Esophagus mucosa (tissue), 1 donor: ENCODE results near the gene QRICH1. TPM values are rescaled to one million over a fixed set of nuclear protein-coding genes. Genes with fewer than 3 reads are reported as not detected.

Experiments
- ATAC-seq: fragments of 200-7000 bp; cut with Tn5 transposase; one replicate; pipeline ENCODE4 v1.9.1; 2020
- total RNA-seq: library from RNA; stranded (reverse); gene quantifications from one replicate; pipeline ENCODE4 v1.2.4, GENCODE V29; 2023
- donor health status: DM: yes; HTN: yes; CAD: no.

Gene QRICH1
- total RNA-seq: 62.4 TPM

DNA sequence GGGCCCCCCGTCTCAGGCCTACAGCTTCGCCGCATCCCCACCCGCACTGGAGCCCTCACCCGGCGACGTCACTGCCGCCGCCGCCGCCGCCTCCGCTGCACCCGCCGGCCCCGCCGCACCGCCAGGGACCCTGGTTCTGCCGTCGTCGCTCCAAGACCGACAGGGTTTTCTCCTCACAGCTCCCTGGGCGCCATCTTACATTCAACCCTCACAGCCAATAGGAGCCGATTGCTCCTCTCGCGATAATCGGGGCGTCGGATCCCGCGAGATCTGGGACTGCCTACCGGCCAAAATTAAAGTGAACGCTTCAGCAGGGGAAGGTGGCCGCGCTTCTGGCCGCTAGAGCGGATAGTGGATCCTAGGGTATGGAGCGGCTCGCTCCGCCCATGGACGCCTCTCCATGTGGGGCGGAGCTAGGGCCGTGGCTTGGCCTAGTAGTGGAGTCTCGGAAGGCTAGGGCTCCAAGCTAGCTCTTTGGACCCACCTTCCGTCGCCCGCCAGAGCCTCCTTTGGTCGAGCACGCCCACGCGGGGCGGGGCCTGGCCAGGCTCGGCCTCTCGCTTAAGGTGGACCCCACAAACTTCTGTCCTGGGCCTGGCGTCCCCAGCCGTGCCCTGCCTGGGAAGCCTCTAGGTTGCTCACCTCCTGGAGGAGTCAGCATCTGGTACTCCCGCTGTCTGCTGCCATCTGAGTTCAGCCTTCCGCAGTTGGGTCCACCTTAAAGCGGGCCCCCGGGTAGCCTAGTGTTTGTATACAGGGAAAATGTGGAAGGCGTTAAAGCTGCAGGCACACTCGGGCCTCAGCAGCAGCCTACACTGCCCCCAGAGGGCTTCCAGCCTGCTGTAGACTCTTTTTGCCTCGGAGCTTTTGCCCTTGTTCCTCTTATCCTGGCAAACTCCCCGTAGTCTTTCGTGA lies at the start of gene QRICH1:
TSS of gene QRICH1 (minus strand) at position 219 of the 915 bp plus-strand sequence. CDS start 17,054 bp downstream, outside the sequence.
- peak; percentile 92 for ATAC-seq

GRCh38 chr3:49140080-49140479 lies 46.2 kb upstream of the QRICH1 start:
- ATAC-seq: no peak

DNA sequence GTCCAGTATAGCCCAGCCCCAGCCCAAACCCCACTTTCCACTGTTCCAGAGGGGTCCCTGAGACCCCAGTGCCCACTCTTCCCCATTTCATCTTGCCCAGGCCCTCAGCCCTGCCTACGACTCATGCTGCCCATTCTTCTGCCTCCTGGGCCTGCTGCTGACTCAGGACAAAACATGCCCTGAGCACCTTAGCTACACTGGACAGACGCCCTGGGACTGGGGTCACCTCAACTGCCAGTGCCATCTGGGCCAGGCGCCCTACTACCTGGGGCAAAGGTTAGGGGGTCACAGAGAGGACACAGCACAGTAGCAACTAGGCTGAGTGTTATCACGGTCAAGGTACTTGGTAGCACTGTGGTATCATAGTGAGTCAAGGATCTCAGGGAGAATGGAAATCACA lies 41.6 kb upstream of the QRICH1 start:
- no peak for ATAC-seq

- no peak for ATAC-seq
Measured at GRCh38 chr3:49134471-49135265, 40.8 kb upstream of the QRICH1 start.

- peak; percentile 64 for ATAC-seq
Measured at GRCh38 chr3:49133226-49133951, 39.5 kb upstream of the QRICH1 start.

DNA sequence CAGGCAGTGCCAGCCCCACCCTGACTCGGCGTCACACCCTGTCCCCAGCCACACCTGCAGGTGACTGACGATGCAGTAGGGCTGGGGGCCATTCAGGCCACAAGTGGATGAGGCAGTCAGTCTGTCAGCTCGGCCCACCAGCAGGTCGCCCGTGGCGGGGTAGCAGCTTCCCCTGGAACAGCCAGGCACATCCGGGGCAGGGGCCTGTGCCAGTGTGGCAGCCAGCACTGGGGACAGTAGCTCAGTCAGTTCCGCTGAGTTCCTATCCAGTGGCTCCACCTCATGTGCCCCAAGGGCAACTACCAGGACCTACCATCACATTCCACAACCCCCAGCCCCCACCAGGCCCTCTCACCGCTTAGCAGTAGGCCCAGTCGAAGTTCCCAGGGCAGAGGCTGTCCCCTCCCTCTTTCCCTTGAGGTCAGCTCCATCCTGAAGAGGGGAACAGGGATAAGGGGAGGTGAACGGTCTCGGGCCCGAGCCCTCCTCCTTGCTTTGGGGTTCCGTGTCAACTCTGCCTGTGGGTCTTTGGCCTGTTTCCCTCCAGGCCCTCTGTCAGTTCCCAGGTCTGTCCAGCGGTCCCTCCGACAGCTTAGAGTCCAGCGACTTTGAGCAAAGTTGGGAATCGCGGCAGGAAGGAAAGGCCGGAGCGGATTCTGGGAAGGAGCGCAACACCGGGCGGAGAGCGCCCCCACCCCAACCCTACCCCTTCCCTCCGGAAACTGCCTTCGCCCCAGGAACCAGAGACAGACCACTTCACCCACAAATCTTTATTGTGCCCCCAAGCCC lies 38.8 kb upstream of the QRICH1 start, which contains the start of gene LAMB2:
TSS of gene LAMB2 (minus strand) at position 614 of the 789 bp plus-strand sequence. CDS start at position 431, 183 bp downstream.
- peak; percentile 84 for ATAC-seq

DNA sequence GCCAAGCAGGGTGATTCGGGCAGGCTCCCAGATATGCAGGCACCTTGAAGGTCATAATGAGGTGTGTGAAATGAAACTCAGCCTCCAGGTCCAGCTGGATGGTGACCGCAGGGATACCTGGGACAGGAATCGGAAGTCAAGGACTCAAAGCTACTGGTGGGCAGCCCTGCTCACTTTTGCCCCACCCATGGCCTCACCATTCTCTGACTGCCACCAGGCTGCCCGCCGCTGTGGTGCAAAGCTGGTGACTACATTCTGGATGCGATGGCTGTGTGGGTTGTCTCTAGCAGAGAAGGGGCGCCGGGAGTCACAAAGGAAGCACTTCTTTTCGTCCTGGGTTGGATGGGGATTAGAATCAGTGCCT lies 38.2 kb upstream of the QRICH1 start:
- ATAC-seq: no peak

GRCh38 chr3:49131576-49131975 lies 37.7 kb upstream of the QRICH1 start:
- no peak for ATAC-seq

GRCh38 chr3:49131040-49131439 lies 37.2 kb upstream of the QRICH1 start:
- ATAC-seq: no peak

DNA sequence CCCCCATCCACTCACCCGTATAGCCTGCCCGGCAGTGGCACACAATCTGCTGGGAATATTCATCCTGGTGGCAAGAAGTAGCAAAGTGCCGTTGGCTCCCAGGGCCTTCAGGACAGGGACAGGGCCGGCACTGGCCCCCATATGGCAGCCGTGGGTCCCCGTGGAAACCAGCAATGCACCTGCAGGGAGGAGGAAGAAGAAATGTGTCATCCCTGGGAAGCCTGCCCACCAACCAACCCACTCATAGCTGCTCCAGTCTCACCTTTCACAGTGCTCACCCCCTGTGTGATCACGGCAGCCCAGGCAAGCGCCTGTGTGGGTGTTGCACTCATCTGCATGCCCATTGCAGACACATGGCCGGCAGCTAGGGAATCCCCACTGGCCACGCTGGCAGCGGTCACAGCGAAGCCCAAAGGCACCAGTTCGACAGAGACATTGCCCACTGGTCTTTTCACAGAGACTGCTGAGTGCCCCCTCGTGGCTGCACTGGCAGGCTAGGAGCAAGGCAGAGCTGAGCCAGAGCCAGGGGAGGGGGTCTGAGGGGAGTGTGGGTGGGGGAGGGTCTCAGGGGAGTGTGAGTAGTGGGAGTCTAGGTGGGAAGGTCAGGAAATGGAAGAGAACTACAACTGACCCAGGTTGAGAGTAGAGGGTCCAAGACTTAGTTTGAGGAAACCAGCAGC lies 31.3 kb upstream of the QRICH1 start:
- ATAC-seq: no peak

GRCh38 chr3:49124203-49124602 lies 30.3 kb upstream of the QRICH1 start:
- ATAC-seq: no peak

GRCh38 chr3:49123687-49124086 lies 29.8 kb upstream of the QRICH1 start:
- no peak for ATAC-seq

- no peak for ATAC-seq
Measured at GRCh38 chr3:49122886-49123545, 29.1 kb upstream of the QRICH1 start.

DNA sequence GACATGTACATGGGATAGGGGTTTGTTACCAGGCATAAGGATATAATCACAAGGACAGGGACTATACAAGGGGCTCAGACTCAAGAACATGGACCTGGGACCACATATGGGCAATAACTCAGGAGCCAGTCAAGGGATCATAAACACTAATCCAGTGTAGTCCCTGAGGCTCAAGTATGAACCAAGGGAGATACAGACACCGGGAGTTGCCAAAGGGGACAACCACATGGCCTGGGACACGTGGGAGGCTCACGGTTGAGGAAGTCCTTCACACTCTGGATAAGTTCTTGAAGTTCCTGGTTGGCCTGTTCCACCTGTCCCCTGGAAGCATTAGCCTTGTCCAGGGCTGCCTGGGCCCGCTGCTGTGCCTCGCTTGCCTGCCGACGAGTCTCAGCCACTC lies 28.6 kb upstream of the QRICH1 start:
- peak; percentile 28 for ATAC-seq

DNA sequence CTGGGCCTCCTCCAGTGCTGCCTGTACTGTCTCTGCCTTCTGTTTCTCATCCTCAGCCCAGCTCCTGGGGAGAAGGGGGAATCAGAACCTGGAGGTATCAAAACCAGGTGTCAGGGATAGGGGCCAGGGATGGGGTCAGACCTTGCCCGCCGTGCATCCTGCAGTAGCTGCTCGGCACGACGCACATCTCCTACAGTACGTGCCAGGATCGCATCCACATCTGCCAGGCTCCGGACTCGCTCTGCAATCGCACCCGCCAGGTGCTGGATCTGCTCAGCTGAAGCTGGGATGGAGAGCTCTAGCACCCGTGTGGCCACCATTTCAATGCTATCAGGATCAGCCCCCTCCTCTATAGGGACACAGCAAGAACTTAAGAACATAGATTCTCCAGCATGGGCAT lies 28.2 kb upstream of the QRICH1 start:
- ATAC-seq: no peak

GRCh38 chr3:49121132-49121736 lies 27.4 kb upstream of the QRICH1 start:
- ATAC-seq: no peak

DNA sequence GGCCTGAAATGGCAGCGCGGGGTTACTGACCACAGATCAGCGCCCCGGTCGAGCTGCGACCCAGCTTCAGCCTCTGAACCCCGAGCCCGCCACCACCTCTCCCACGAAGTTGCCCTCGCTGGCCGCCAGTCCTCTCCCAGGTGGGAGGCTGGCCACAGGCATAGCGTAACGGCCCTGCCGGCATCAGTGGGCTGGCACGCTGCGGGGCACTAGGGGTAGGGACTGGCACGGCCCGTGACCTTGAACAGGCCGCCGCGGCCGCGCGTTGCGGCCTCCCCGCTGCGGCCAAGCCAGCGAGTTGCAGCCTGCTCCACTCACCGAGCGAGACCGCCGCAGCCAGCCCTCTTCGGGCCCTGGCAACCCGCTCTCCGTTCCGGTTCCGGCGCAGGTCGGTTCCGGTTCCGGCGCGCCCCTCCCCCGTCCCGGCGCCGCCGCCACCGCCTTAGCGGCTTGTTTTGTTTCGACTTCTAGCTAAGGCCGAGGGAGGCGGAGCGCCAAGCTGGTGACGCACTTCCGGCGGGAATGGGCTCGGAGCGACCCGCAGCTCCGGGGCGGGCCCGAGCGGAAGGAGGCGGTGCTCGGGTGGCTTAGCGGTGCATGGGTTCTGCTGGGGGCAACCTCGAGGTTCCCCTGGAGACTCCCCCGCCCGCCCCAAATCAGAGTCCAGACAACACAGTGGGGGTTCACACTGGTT lies 26.7 kb upstream of the QRICH1 start, which contains the start of gene USP19:
TSS of gene USP19 (minus strand) at position 386 of the 694 bp plus-strand sequence. CDS start 1,678 bp downstream, outside the sequence.
- peak; percentile 87 for ATAC-seq

DNA sequence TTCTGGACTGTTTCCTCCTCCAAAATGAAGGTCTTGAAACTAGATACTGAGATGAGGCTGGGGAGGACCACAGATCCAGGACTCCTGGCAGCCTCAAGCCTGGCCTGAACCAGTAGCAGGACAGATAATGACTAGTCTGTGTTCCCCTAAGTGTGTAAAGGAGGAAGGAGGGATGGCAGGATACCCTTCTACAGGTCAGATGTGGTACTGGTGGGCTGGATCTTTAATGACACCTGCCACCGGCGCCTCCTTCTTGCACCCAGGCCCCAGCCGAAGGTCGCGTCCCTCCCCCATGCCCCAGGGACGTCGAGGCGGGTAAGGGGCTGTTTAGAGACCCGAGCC lies 26.2 kb upstream of the QRICH1 start:
- ATAC-seq: peak; percentile 0

- ATAC-seq: peak; percentile 31
Measured at GRCh38 chr3:49119439-49119838, 25.6 kb upstream of the QRICH1 start.

DNA sequence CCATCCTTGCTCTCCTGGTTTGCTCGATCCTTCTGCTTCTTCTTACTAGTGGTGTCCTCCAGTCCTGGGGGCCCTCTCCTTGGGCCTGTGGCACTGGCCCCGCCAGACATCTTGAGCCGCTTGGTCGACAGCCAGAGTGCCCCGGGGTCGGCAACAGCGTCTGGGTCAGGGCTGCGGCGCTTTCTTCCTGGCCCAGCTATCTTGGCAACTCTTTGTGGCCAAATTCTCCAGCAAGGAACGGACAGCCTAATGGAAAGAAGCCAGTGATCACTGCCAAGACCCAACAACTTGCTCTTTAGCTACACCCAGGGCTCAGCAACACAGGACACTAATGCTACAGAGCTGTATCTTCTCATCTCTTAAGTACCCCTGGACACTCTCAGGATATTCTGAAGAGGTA lies 25.2 kb upstream of the QRICH1 start:
- no peak for ATAC-seq
